Measurements from ENCODE around the gene VPS26B.

DNA sequence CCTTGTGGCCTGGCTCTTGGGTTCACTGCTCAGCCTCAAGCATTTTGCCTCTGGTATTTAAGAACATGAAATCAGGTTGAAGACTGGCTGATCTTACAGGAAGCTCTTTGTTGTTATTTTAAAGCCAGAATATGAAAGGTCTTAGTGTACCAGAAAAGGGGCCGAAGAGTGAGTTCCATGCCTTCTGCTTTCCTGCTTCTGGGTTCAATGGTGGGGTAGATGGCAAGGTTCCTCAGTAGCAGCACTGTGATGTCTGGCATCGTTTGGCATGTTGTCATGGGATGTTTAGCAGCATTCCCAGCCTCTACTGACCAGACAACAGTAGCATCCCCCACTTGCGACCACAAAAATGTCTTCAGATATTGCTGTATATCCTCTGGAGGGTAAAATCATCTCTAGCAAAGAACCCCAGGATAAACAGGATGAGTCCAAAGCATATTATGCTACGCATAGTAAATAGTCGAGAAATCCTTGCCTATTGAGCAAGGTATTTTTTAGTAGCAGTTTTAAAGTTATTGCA, 2.4 kb downstream of the VPS26B start:
- TF ChIP-seq, protein P1, sequence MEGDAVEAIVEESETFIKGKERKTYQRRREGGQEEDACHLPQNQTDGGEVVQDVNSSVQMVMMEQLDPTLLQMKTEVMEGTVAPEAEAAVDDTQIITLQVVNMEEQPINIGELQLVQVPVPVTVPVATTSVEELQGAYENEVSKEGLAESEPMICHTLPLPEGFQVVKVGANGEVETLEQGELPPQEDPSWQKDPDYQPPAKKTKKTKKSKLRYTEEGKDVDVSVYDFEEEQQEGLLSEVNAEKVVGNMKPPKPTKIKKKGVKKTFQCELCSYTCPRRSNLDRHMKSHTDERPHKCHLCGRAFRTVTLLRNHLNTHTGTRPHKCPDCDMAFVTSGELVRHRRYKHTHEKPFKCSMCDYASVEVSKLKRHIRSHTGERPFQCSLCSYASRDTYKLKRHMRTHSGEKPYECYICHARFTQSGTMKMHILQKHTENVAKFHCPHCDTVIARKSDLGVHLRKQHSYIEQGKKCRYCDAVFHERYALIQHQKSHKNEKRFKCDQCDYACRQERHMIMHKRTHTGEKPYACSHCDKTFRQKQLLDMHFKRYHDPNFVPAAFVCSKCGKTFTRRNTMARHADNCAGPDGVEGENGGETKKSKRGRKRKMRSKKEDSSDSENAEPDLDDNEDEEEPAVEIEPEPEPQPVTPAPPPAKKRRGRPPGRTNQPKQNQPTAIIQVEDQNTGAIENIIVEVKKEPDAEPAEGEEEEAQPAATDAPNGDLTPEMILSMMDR (IDR thresholded peaks at IDR 0.05; ENCODE audit: borderline replicate concordance, extremely low read depth, low read length, poor library complexity, severe bottlenecking): no peak
- TF ChIP-seq EZH2 (IDR thresholded peaks at IDR 0.05; ENCODE audit: borderline replicate concordance, low read depth, low read length, severe bottlenecking): no peak
